ENCODE measurements around the gene C17orf50.

Gene C17orf50

GRCh38 chr17:35761601-35762000 is 914 bp downstream of the C17orf50 start:
- in situ Hi-C loops (cut with HindIII; ENCODE audit: low sequenced_read_pairs), result no loop called here
- no peak for DNase-seq (ENCODE audit: low read depth)
- no peak overlapping the region for H3K4me3 ChIP-seq (ENCODE audit: low read depth, low read length)
- TF ChIP-seq, protein P1, sequence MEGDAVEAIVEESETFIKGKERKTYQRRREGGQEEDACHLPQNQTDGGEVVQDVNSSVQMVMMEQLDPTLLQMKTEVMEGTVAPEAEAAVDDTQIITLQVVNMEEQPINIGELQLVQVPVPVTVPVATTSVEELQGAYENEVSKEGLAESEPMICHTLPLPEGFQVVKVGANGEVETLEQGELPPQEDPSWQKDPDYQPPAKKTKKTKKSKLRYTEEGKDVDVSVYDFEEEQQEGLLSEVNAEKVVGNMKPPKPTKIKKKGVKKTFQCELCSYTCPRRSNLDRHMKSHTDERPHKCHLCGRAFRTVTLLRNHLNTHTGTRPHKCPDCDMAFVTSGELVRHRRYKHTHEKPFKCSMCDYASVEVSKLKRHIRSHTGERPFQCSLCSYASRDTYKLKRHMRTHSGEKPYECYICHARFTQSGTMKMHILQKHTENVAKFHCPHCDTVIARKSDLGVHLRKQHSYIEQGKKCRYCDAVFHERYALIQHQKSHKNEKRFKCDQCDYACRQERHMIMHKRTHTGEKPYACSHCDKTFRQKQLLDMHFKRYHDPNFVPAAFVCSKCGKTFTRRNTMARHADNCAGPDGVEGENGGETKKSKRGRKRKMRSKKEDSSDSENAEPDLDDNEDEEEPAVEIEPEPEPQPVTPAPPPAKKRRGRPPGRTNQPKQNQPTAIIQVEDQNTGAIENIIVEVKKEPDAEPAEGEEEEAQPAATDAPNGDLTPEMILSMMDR (IDR thresholded peaks at IDR 0.05; ENCODE audit: low read depth, low read length, missing control alignments), result no peak

GRCh38 chr17:35763767-35764122 is 3.1 kb downstream of the C17orf50 start:
- peak overlapping the region; percentile 39 for H3K4me3 ChIP-seq (ENCODE audit: low read depth, low read length)
- TF ChIP-seq, protein P1 (IDR thresholded peaks at IDR 0.05; ENCODE audit: low read depth, low read length, missing control alignments), result no peak

GRCh38 chr17:35764123-35764991 is 3.7 kb downstream of the C17orf50 start:
- peak overlapping the region; percentile 39 for H3K4me3 ChIP-seq (ENCODE audit: low read depth, low read length)
- TF ChIP-seq, protein P1 (IDR thresholded peaks at IDR 0.05; ENCODE audit: low read depth, low read length, missing control alignments), result peak; percentile 89
- in situ Hi-C loops (cut with HindIII; ENCODE audit: low sequenced_read_pairs), result no loop called here
- peak; percentile 55 for DNase-seq (ENCODE audit: low read depth)

More at GRCh38 chr17:35763767-35764122, 3.1 kb downstream of the C17orf50 start:
- DNase-seq (ENCODE audit: low read depth), result no peak
- in situ Hi-C loops (cut with HindIII; ENCODE audit: low sequenced_read_pairs), result no loop called here

- in situ Hi-C loops (cut with HindIII; ENCODE audit: low sequenced_read_pairs), result no loop called here
- no peak for DNase-seq (ENCODE audit: low read depth)
- TF ChIP-seq, protein P1 (IDR thresholded peaks at IDR 0.05; ENCODE audit: low read depth, low read length, missing control alignments), result no peak
- H3K4me3 ChIP-seq (ENCODE audit: low read depth, low read length), result no peak overlapping the region
Observed at GRCh38 chr17:35765086-35765710, 4.5 kb downstream of the C17orf50 start.

GRCh38 chr17:35765756-35766488 is 5.2 kb downstream of the C17orf50 start:
- in situ Hi-C loops (cut with HindIII; ENCODE audit: low sequenced_read_pairs), result no loop called here
- TF ChIP-seq, protein P1 (IDR thresholded peaks at IDR 0.05; ENCODE audit: low read depth, low read length, missing control alignments), result no peak
- H3K4me3 ChIP-seq (ENCODE audit: low read depth, low read length), result no peak overlapping the region
- DNase-seq (ENCODE audit: low read depth), result no peak

GRCh38 chr17:35766489-35766877 is 5.8 kb downstream of the C17orf50 start:
- TF ChIP-seq, protein P1 (IDR thresholded peaks at IDR 0.05; ENCODE audit: low read depth, low read length, missing control alignments), result no peak
- no peak for DNase-seq (ENCODE audit: low read depth)
- no peak overlapping the region for H3K4me3 ChIP-seq (ENCODE audit: low read depth, low read length)
- in situ Hi-C loops (cut with HindIII; ENCODE audit: low sequenced_read_pairs), result no loop called here
